ENCODE results near the gene KCNMB2. TPM values are rescaled to one million over a fixed set of nuclear protein-coding genes. Genes with fewer than 3 reads are reported as not detected.

KCNMB2 gene
- polyA plus RNA-seq, 3 donors, result not detected

DNA sequence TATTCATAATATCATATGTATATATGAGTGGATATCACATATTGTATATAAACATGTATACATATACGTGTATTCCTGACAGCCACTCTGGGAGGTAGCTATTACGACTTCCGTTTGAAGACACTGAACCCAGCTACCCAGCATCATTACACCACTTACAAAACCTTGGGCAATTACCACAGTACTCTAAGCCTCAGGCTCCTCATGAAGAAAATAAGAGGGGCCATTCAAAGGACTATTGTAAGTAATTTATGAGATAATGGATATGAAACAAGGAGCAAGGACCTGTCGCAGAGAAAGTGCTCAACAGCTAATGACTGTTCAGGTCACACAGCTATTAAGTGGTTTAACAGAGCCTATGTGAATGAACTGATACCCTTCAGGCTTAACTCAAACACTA, 52.4 kb downstream of the KCNMB2 start:
- Histone ChIP-seq H3K9me3 (replicated peaks in 1 of 2; ENCODE audit: control insufficient read depth in 1 of 2, insufficient read depth in 1 of 2, low read length in 2 of 2) (no peaks in the 10 kb centered on the region), H4K20me1 (ENCODE audit: insufficient read depth, low read length) (no peaks in the 10 kb centered on the region), H2AFZ (ENCODE audit: insufficient read depth, low read depth, low read length, poor library complexity, severe bottlenecking) (no peak overlapping the region), H3K79me2 (ENCODE audit: insufficient read depth, low read length) (no peaks in the 10 kb centered on the region), H3K4me3 (replicated peaks in 1 of 3; ENCODE audit: low read depth in 2 of 3, low read length in 3 of 3) (no peak overlapping the region), H3K36me3 (replicated peaks in 1 of 2; ENCODE audit: control insufficient read depth in 1 of 2, insufficient read depth in 2 of 2, low read length in 2 of 2) (no peaks in the 10 kb centered on the region), H3K27ac (ENCODE audit: low read depth in 1 of 2, low read length in 2 of 2) (no peak overlapping the region), H3K9ac (ENCODE audit: insufficient read depth, low read length, poor library complexity, severe bottlenecking) (no peak overlapping the region), H3K4me2 (replicated peaks; ENCODE audit: extremely low read depth, low read length, poor library complexity, severe bottlenecking) (no peak overlapping the region), H3K4me1 (ENCODE audit: control insufficient read depth in 1 of 2, insufficient read depth in 2 of 2, low read length in 2 of 2) (no peaks in the 10 kb centered on the region), H3K27me3 (ENCODE audit: control insufficient read depth in 2 of 2, insufficient read depth in 2 of 2, low read length in 2 of 2) (no peaks in the 10 kb centered on the region)
- intact Hi-C loops (cut with micrococcal nuclease), result no loop called here
- WGBS (ENCODE audit: insufficient coverage), result no CpG with 5 or more reads among the region's 4 CpGs
- Mint-ChIP-seq H3K27ac (no peak overlapping the region), H3K4me3 (no peak overlapping the region), H3K4me1 (no peaks in the 10 kb centered on the region), H3K9me3 (peaks cover 0 to 8% (median 3%) of the 10 kb centered on the region in 7 donors), H3K27me3 (ENCODE audit: low read depth in 3 of 3) (peaks cover 0 to 1% (median 0%) of the 10 kb centered on the region in 3 donors), H3K36me3 (no peaks in the 10 kb centered on the region)
- no peak for DNase-seq
- TF ChIP-seq, protein P1, sequence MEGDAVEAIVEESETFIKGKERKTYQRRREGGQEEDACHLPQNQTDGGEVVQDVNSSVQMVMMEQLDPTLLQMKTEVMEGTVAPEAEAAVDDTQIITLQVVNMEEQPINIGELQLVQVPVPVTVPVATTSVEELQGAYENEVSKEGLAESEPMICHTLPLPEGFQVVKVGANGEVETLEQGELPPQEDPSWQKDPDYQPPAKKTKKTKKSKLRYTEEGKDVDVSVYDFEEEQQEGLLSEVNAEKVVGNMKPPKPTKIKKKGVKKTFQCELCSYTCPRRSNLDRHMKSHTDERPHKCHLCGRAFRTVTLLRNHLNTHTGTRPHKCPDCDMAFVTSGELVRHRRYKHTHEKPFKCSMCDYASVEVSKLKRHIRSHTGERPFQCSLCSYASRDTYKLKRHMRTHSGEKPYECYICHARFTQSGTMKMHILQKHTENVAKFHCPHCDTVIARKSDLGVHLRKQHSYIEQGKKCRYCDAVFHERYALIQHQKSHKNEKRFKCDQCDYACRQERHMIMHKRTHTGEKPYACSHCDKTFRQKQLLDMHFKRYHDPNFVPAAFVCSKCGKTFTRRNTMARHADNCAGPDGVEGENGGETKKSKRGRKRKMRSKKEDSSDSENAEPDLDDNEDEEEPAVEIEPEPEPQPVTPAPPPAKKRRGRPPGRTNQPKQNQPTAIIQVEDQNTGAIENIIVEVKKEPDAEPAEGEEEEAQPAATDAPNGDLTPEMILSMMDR (IDR thresholded peaks at IDR 0.05), result no peak

DNA sequence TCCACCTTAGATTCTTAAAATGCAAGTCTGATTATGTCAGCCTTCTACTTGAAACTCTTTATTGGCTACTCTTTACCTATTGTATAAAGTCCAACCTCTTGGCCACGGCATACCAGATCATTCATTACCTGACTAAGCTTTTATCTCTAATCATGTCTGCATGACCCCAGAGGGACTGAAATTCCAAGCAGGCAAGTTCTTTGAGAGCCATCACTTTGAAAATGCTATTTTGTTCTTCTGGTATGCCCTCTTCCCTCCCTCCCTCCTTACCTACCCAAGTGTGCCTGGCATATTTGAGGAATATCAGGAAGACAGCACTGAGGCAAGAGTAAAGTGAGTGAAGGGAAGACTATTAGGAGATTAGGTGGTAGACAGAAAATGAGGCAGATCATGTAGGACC, 57.5 kb downstream of the KCNMB2 start:
- Mint-ChIP-seq H3K36me3 (no peaks in the 10 kb centered on the region), H3K4me3 (no peak overlapping the region), H3K9me3 (peaks cover 0 to 6% (median 4%) of the 10 kb centered on the region in 7 donors), H3K27ac (no peak overlapping the region), H3K27me3 (ENCODE audit: low read depth in 3 of 3) (peaks cover 0 to 3% (median 0%) of the 10 kb centered on the region in 3 donors), H3K4me1 (no peaks in the 10 kb centered on the region)
- Histone ChIP-seq H4K20me1 (ENCODE audit: insufficient read depth, low read length) (no peaks in the 10 kb centered on the region), H2AFZ (ENCODE audit: insufficient read depth, low read depth, low read length, poor library complexity, severe bottlenecking) (no peak overlapping the region), H3K4me2 (replicated peaks; ENCODE audit: extremely low read depth, low read length, poor library complexity, severe bottlenecking) (no peak overlapping the region), H3K36me3 (replicated peaks in 1 of 2; ENCODE audit: control insufficient read depth in 1 of 2, insufficient read depth in 2 of 2, low read length in 2 of 2) (no peaks in the 10 kb centered on the region), H3K27ac (ENCODE audit: low read depth in 1 of 2, low read length in 2 of 2) (no peak overlapping the region), H3K9me3 (replicated peaks in 1 of 2; ENCODE audit: control insufficient read depth in 1 of 2, insufficient read depth in 1 of 2, low read length in 2 of 2) (no peaks in the 10 kb centered on the region), H3K79me2 (ENCODE audit: insufficient read depth, low read length) (no peaks in the 10 kb centered on the region), H3K4me3 (replicated peaks in 1 of 3; ENCODE audit: low read depth in 2 of 3, low read length in 3 of 3) (no peak overlapping the region), H3K4me1 (ENCODE audit: control insufficient read depth in 1 of 2, insufficient read depth in 2 of 2, low read length in 2 of 2) (no peaks in the 10 kb centered on the region), H3K9ac (ENCODE audit: insufficient read depth, low read length, poor library complexity, severe bottlenecking) (no peak overlapping the region), H3K27me3 (ENCODE audit: control insufficient read depth in 2 of 2, insufficient read depth in 2 of 2, low read length in 2 of 2) (no peaks in the 10 kb centered on the region)
- WGBS (ENCODE audit: insufficient coverage), result no CpG with 5 or more reads among the region's 1 CpG
- intact Hi-C loops (cut with micrococcal nuclease), result no loop called here
- DNase-seq, result no peak
- TF ChIP-seq, protein P1 (IDR thresholded peaks at IDR 0.05), result no peak
